Liver (tissue), 8 donors: ENCODE results near the gene CCR5AS.

Experiments used
- DNase-seq: peaks from one replicate; pipeline ENCODE4 v3.0.0-alpha.2; 2017; ENCODE audit warnings: low spot score
- H3K27ac ChIP-seq, 2 donors: one replicate each; pipeline ENCODE4 v1.7.0; 2013; ENCODE audit warnings: inconsistent platforms in 2 of 2, low read length in 2 of 2, control low read depth in 1 of 2, low read depth in 1 of 2, mild to moderate bottlenecking in 1 of 2
- H3K27me3 ChIP-seq, 4 donors: one replicate each; pipeline versions ENCODE4 v1.6.1 to v1.7.0; 2013; ENCODE audit warnings: low read length in 3 of 4, inconsistent platforms in 1 of 4, mild to moderate bottlenecking in 1 of 4, moderate library complexity in 1 of 4; ENCODE audit not compliant: control insufficient read depth in 4 of 4, insufficient read depth in 4 of 4
- H3K36me3 ChIP-seq, 4 donors: one replicate each; pipeline versions ENCODE4 v1.6.1 to v1.7.0; 2013; ENCODE audit warnings: low read length in 3 of 4, mild to moderate bottlenecking in 3 of 4, low read depth in 1 of 4, moderate library complexity in 1 of 4; ENCODE audit not compliant: control insufficient read depth in 4 of 4, insufficient read depth in 3 of 4
- H3K4me1 ChIP-seq, 4 donors: one replicate each; pipeline versions ENCODE4 v1.6.1 to v1.7.0; 2013; ENCODE audit warnings: low read length in 3 of 4, mild to moderate bottlenecking in 3 of 4, moderate library complexity in 1 of 4; ENCODE audit not compliant: control insufficient read depth in 4 of 4, insufficient read depth in 4 of 4
- H3K4me3 ChIP-seq, 3 donors: one replicate each; pipeline versions ENCODE4 v1.6.1 to v1.7.0; 2013; ENCODE audit warnings: low read length in 3 of 3, control low read depth in 1 of 3, low read depth in 1 of 3, mild to moderate bottlenecking in 1 of 3
- H3K9ac ChIP-seq, 2 donors: one replicate each; pipeline ENCODE4 v1.7.0; 2013; ENCODE audit warnings: low read length in 2 of 2, mild to moderate bottlenecking in 2 of 2, moderate library complexity in 2 of 2, control low read depth in 1 of 2, low read depth in 1 of 2
- H3K9me3 ChIP-seq, 4 donors: one replicate each; pipeline versions ENCODE4 v1.6.1 to v1.7.0; 2013; ENCODE audit warnings: low read length in 3 of 4; ENCODE audit not compliant: control insufficient read depth in 4 of 4
- EGR1 ChIP-seq, 2 donors: IDR thresholded peaks; 2 replicates each; pipeline ENCODE4 v1.6.1; 2016 to 2018; ENCODE audit warnings: antibody characterized with exemption in 2 of 2, low read depth in 2 of 2
- FOXA1 ChIP-seq: IDR thresholded peaks from 2 replicates; pipeline ENCODE4 v1.6.1; 2016; ENCODE audit warnings: antibody characterized with exemption
- FOXA2 ChIP-seq: IDR thresholded peaks from 2 replicates; pipeline ENCODE4 v1.6.1; 2016; ENCODE audit warnings: antibody characterized with exemption
- GABPA ChIP-seq, 2 donors: IDR thresholded peaks in 1 of 2; conservative IDR thresholded peaks in 1 of 2; 2 replicates each; pipeline ENCODE4 v1.6.1; 2016; ENCODE audit warnings: antibody characterized with exemption in 2 of 2, mild to moderate bottlenecking in 1 of 2, moderate library complexity in 1 of 2
- HNF4A ChIP-seq, 2 donors: conservative IDR thresholded peaks; 2 replicates each; pipeline ENCODE4 v1.6.1; 2016; ENCODE audit warnings: antibody characterized with exemption in 2 of 2, mild to moderate bottlenecking in 2 of 2
- HNF4G ChIP-seq: IDR thresholded peaks from 2 replicates; pipeline ENCODE4 v1.6.1; 2016; ENCODE audit warnings: antibody characterized with exemption
- JUND ChIP-seq, 2 donors: IDR thresholded peaks; 2 replicates each; pipeline ENCODE4 v1.6.1; 2016; ENCODE audit warnings: antibody characterized with exemption in 2 of 2
- NR2F2 ChIP-seq: IDR thresholded peaks from 2 replicates; pipeline ENCODE4 v1.6.1; 2016; ENCODE audit warnings: antibody characterized with exemption
- RAD21 ChIP-seq, 2 donors: IDR thresholded peaks; 2 replicates each; pipeline ENCODE4 v1.6.1; 2016; ENCODE audit warnings: antibody characterized with exemption in 2 of 2, mild to moderate bottlenecking in 2 of 2
- REST ChIP-seq: IDR thresholded peaks from 2 replicates; pipeline ENCODE4 v1.6.1; 2016; ENCODE audit warnings: antibody characterized with exemption, mild to moderate bottlenecking
- RXRA ChIP-seq, 2 donors: IDR thresholded peaks; 2 replicates each; pipeline ENCODE4 v1.6.1; 2017 to 2018; ENCODE audit warnings: antibody characterized with exemption in 2 of 2, mild to moderate bottlenecking in 1 of 2
- SP1 ChIP-seq: IDR thresholded peaks from 2 replicates; pipeline ENCODE4 v1.6.1; 2018; ENCODE audit warnings: antibody characterized with exemption, mild to moderate bottlenecking
- TAF1 ChIP-seq: conservative IDR thresholded peaks from 2 replicates; pipeline ENCODE4 v1.6.1; 2016; ENCODE audit warnings: antibody characterized with exemption, mild to moderate bottlenecking
- WGBS: extraction: QIAGEN DNeasy Blood & Tissue Kit; methylation state at CpG from one replicate; pipeline ENCODE4 v1.1.7; 2013; 5-methylcytosine and 5-hydroxymethylcytosine counted together
- TF ChIP-seq, protein P1 (sequence below): IDR thresholded peaks from 2 replicates; pipeline ENCODE4 v1.6.1; 2016; ENCODE audit warnings: antibody characterized with exemption
- TF ChIP-seq, protein P2 (sequence below): fragments of 150-350 bp; IDR thresholded peaks from 2 replicates; pipeline ENCODE4 v1.5.1; 2017; ENCODE audit warnings: improper control_type of control experiment, low read depth, low read length; ENCODE audit not compliant: missing input control
- TF ChIP-seq, protein P3 (sequence below): IDR thresholded peaks from 2 replicates; pipeline ENCODE4 v1.6.1; 2016; ENCODE audit warnings: antibody characterized with exemption
- donor health status: healthy.
- donor health status: healthy.
- donor health status: healthy.
- donor health status: healthy.
- donor health status: healthy.

Gene CCR5AS

DNA sequence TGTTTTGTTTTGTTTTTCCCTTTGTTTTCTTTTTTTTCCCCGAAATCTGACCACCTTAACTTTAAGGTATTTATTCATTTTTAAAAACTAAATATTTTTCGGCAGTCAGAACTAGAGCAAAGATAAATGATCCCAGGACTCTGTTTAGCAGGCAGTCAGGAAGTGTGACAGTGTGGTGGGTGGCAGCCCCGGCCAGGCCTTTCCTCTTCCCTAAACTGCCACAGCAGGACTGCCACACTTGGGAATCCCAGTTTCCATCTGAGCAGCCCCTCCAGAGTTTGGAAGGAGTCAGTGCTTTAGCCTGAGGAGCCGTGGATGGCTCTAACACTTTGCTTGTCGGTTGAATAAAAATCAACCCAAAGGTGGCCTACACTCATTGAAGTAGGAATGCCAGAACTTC lies 7.1 kb upstream of the CCR5AS start:
- 77% methylated on average over 5 of the region's 5 CpGs for WGBS
- Histone ChIP-seq H3K27me3 (no peaks in the 10 kb centered on the region), H3K9me3 (no peaks in the 10 kb centered on the region), H3K36me3 (no peaks in the 10 kb centered on the region), H3K4me1 (no peaks in the 10 kb centered on the region), H3K4me3 (no peak overlapping the region), H3K27ac (no peak overlapping the region), H3K9ac (no peak overlapping the region)
- TF ChIP-seq TAF1 (no peak), JUND (IDR thresholded peaks at IDR 0.05) (no peak), RAD21 (IDR thresholded peaks at IDR 0.05) (no peak), NR2F2 (no peak), HNF4G (no peak), FOXA2 (no peak), REST (no peak), SP1 (no peak), FOXA1 (no peak), EGR1 (IDR thresholded peaks at IDR 0.05; ENCODE audit: low read depth in 2 of 2) (no peak), GABPA (IDR thresholded peaks at IDR 0.05 in 1 of 2, conservative IDR thresholded peaks at IDR 0.05 in 1 of 2) (no peak), HNF4A (conservative IDR thresholded peaks at IDR 0.05) (no peak), RXRA (IDR thresholded peaks at IDR 0.05) (no peak)
- TF ChIP-seq, protein P1, sequence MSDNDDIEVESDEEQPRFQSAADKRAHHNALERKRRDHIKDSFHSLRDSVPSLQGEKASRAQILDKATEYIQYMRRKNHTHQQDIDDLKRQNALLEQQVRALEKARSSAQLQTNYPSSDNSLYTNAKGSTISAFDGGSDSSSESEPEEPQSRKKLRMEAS: no peak
- TF ChIP-seq, protein P2, sequence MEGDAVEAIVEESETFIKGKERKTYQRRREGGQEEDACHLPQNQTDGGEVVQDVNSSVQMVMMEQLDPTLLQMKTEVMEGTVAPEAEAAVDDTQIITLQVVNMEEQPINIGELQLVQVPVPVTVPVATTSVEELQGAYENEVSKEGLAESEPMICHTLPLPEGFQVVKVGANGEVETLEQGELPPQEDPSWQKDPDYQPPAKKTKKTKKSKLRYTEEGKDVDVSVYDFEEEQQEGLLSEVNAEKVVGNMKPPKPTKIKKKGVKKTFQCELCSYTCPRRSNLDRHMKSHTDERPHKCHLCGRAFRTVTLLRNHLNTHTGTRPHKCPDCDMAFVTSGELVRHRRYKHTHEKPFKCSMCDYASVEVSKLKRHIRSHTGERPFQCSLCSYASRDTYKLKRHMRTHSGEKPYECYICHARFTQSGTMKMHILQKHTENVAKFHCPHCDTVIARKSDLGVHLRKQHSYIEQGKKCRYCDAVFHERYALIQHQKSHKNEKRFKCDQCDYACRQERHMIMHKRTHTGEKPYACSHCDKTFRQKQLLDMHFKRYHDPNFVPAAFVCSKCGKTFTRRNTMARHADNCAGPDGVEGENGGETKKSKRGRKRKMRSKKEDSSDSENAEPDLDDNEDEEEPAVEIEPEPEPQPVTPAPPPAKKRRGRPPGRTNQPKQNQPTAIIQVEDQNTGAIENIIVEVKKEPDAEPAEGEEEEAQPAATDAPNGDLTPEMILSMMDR: no peak
- TF ChIP-seq, protein P3, sequence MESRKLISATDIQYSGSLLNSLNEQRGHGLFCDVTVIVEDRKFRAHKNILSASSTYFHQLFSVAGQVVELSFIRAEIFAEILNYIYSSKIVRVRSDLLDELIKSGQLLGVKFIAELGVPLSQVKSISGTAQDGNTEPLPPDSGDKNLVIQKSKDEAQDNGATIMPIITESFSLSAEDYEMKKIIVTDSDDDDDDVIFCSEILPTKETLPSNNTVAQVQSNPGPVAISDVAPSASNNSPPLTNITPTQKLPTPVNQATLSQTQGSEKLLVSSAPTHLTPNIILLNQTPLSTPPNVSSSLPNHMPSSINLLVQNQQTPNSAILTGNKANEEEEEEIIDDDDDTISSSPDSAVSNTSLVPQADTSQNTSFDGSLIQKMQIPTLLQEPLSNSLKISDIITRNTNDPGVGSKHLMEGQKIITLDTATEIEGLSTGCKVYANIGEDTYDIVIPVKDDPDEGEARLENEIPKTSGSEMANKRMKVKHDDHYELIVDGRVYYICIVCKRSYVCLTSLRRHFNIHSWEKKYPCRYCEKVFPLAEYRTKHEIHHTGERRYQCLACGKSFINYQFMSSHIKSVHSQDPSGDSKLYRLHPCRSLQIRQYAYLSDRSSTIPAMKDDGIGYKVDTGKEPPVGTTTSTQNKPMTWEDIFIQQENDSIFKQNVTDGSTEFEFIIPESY: no peak
- no peak for DNase-seq

GRCh38 chr3:46412786-46413298 lies 6.0 kb upstream of the CCR5AS start:
- no peak for TF ChIP-seq TAF1
- TF ChIP-seq SP1: no peak
- TF ChIP-seq REST: no peak
- no peak for TF ChIP-seq FOXA2
- TF ChIP-seq, protein P3: no peak
- TF ChIP-seq RXRA (IDR thresholded peaks at IDR 0.05): no peak
- no peak overlapping the region for H3K4me3 ChIP-seq
- no peak overlapping the region for H3K27ac ChIP-seq
- no peaks in the 10 kb centered on the region for H3K36me3 ChIP-seq
- H3K9ac ChIP-seq: no peak overlapping the region
- H3K27me3 ChIP-seq: no peaks in the 10 kb centered on the region
- H3K9me3 ChIP-seq: no peaks in the 10 kb centered on the region
- no peak for DNase-seq
- WGBS: 62% methylated on average over 3 of the region's 3 CpGs
- H3K4me1 ChIP-seq: no peaks in the 10 kb centered on the region
